Hematopoietic multipotent progenitor cell treated with erythropoietin and hydrocortisone succinate and interleukin-3 and kit ligand, for 6 days (in vitro differentiated cells): ENCODE measurements around the gene ABCB9.

ENCODE experiments used
- DNase-seq: peaks from one replicate; pipeline ENCODE4 v3.0.0-alpha.2; 2015

ABCB9 gene

GRCh38 chr12:122981587-122982476 is 15.6 kb upstream of the ABCB9 start:
- no peak for DNase-seq

- DNase-seq: no peak
Observed at GRCh38 chr12:122981036-122981471, 14.8 kb upstream of the ABCB9 start.

GRCh38 chr12:122980183-122981035 is 14.1 kb upstream of the ABCB9 start, which contains the start of gene ARL6IP4:
Gene ARL6IP4, plus strand, starts transcription at chr12:122980681. Its CDS starts 459 bp downstream, at chr12:122981140.
- peak; percentile 83 for DNase-seq

DNA sequence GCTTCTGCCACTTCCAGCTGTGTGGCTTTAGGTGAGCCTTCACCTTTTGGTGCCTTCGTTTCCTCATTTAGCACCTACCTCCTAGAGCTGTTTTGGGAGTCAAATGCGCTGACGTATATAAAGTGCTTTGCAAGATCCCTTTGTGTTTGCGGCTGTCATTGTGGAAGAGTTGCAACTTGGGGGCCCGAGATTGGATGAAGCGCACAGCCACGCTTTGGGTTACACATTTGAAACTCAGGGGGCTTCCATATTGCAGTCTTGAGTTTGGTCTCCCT is 13.6 kb upstream of the ABCB9 start:
- DNase-seq: peak; percentile 50

- no peak for DNase-seq
Observed at GRCh38 chr12:122979001-122979907, 13.0 kb upstream of the ABCB9 start.

DNA sequence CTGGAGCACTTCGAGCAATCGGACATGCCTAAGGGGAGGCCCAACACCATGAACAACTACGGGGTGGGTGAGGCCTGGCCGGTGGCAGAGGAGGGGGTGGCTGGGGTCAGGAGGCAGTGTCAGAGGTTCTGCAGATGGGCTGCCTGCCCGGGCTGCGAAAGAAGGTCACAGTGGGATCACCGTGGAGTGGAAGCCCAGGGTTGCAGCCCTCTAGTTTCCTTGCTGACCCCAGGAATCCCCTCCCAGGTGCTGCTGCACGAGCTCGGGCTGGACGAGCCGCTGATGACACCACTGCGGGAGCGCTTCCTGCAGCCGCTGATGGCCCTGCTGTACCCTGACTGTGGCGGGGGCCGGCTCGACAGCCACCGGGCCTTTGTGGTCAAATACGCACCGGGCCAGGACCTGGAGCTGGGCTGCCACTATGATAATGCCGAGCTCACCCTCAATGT is 12.3 kb upstream of the ABCB9 start:
- DNase-seq: no peak

DNA sequence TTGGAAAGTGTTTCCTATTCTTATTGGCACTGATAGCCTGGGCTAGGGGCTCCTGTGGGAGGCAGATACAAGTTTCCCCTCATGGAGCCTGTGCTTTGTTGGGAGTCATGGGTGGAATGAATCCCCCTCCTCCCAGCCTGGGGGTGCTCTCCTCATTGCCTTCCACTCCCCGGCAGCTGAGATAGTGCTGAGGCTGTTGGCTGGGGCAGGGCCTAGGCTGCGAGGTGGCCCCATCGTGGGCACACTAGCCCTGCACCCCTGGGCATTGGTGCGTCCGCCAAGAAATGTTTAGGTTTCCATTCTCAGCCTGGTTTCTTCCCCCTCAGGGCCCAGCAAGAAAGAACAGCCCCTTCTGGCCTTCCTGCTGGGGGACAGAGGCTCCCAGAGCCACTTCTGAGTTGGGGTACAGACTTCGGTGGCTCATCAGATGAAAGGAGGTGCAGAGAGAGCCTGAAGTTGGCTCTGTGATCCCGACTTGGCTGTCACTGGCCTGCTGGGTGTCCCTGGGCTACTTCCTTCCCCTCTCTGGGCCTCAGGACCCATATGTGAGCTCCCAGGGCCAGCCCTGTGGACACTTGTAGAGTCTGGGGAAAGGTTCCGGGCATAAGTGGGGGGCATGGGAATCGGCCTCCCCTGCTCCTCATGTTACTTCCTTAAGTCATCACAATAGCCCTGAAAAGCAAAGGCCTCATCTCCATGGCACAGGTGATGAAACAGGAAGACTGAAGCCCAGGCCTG is 11.6 kb upstream of the ABCB9 start:
- DNase-seq: no peak

GRCh38 chr12:122977153-122977552 is 10.9 kb upstream of the ABCB9 start:
- no peak for DNase-seq

DNA sequence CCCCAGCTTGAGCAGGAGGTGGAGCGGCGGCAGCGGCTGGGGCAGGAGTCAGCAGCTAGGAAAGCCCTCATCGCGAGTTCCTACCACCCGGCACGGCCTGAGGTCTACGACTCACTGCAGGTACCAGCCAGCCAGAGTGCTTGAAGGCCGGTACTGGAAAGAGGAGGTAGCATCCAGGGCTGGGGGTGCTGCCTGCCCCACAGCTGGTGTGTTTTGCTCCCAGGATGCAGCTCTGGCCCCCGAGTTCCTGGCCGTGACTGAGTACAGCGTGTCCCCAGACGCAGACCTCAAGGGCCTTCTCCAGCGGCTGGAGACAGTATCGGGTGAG is 10.3 kb upstream of the ABCB9 start:
- DNase-seq: no peak

DNA sequence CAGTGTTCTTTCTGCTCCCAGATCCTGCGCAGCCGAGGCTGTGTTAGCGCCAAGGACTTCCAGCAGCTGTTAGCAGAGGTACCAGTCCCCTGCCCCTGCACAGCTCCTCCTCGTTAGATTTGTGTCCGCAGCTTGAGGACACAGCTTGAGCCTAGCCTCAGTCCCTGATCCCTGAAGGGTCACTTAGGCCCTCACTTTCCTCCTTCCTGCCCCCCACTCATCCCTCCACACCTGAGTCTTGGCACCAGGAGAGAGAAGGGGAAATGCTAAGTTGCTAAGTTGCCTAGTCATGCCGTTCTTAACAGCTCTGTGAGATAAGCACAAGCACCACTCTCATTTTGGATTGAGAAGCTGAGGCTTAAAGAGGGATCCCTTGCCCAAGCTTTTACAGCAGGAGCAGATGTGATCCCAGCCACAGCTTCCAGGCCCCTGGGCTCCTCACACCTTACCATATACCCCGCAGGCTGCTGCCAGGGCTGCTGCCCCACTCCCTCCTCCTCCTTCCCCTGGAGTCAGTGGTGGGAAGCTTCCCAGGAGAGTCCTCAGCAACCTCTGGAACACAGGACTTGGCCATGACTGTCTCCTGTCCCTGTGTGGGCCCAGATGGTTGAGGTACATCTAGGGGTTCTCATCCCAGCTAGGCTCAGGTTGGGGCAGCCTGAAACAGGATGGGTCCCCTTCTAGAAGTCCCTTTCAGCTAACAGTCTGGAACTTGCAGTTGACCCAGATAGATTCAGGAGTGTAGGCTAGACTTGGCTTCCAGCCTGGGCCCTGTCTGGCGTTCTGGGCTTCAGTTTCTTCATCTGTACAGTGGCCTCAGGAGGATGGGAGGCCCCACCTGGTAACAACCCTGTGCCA is 9.8 kb upstream of the ABCB9 start:
- DNase-seq: peak; percentile 77

GRCh38 chr12:122974892-122975789 is 8.9 kb upstream of the ABCB9 start, which contains the start of gene OGFOD2:
Gene OGFOD2, plus strand, starts transcription at chr12:122975244. Its CDS starts 8 bp downstream, at chr12:122975252.
- peak; percentile 97 for DNase-seq

DNA sequence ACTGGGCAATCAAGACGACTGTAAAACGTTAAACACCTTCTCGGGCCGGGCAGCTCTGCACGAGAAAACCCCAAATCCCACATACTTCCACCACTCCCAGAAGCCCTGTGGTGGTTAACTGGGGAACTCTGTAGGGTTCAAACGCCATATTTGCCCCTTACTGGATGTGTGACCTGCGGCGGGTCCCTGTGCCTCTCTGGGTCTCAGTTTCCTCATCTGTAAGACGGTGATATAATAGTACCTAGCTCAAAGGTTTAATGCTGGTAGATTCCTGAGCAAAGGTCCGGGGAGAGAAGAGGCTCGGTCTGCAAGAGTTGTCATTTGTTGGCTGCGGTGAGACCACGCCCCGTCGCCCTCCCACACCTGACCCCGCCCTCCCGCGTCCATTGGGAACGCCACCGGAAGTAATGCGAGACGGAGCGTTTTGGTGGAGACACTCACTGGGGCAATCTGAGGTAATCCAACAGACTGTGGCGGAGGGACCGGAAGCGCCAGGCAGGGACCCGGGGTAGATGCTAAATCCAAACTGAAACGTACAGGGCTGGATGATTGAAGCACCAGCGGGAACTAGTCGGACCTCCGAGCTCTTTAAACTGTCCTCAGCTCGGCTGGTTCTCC is 8.1 kb upstream of the ABCB9 start:
- DNase-seq: peak; percentile 99

GRCh38 chr12:122969676-122970075 is 3.4 kb upstream of the ABCB9 start:
- peak; percentile 31 for DNase-seq

DNA sequence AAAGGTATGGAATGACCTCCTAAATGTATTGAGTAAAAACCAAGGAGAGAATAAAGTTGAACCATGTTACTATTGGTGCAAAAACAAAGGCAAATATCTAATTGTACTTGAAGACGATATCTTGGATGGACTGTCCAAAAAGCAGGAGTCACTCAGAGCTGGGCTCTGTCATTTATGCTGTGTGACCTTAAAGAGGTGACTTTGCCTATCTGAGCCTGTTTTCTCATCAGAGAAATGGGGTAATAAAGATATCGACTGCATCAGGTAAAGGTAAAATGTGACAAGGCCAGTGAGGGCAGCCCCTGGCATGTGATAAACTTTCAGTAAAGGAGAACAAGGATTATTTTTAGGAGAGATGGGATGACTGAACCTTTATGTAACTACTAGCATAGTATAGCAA is 1.8 kb upstream of the ABCB9 start:
- DNase-seq: no peak

GRCh38 chr12:122966743-122967550 is 684 bp upstream of the ABCB9 start:
- no peak for DNase-seq

GRCh38 chr12:122965321-122965751 is 927 bp downstream of the ABCB9 start:
- no peak for DNase-seq

- DNase-seq: peak; percentile 72
Observed at GRCh38 chr12:122964439-122965257, 1.6 kb downstream of the ABCB9 start.

- no peak for DNase-seq
Observed at GRCh38 chr12:122963941-122964265, 2.4 kb downstream of the ABCB9 start.
